GM19023 (cell line): Measurements from ENCODE around the gene TMEM63A.

Experiments
- ATAC-seq: cut with Tn5 transposase; IDR thresholded peaks from one replicate; pipeline ENCODE4 v1.9.1; 2021; ENCODE audit warnings: mild to moderate bottlenecking, moderate library complexity; ENCODE audit not compliant: unreplicated experiment

The TMEM63A gene

GRCh38 chr1:225886159-225887029 is 4.2 kb upstream of the TMEM63A start:
- ATAC-seq = no peak

GRCh38 chr1:225885336-225885735 is 3.2 kb upstream of the TMEM63A start:
- ATAC-seq = no peak

- no peak for ATAC-seq
Measured at GRCh38 chr1:225883616-225884265, 1.6 kb upstream of the TMEM63A start.

- peak; percentile 32 for ATAC-seq
Measured at GRCh38 chr1:225882694-225883615, 775 bp upstream of the TMEM63A start.

- peak; percentile 17 for ATAC-seq
Measured at GRCh38 chr1:225881081-225881958, 860 bp downstream of the TMEM63A start.

- no peak for ATAC-seq
Measured at GRCh38 chr1:225880636-225881035, 1.5 kb downstream of the TMEM63A start.

- no peak for ATAC-seq
Measured at GRCh38 chr1:225880222-225880588, 2.0 kb downstream of the TMEM63A start.

GRCh38 chr1:225879521-225880221 is 2.5 kb downstream of the TMEM63A start:
- no peak for ATAC-seq

GRCh38 chr1:225878282-225878681 is 3.9 kb downstream of the TMEM63A start:
- no peak for ATAC-seq

GRCh38 chr1:225877580-225877979 is 4.6 kb downstream of the TMEM63A start:
- no peak for ATAC-seq

GRCh38 chr1:225876900-225877510 is 5.2 kb downstream of the TMEM63A start:
- no peak for ATAC-seq

- no peak for ATAC-seq
Measured at GRCh38 chr1:225875044-225875815, 7.0 kb downstream of the TMEM63A start.

GRCh38 chr1:225874431-225874830 is 7.7 kb downstream of the TMEM63A start:
- no peak for ATAC-seq

GRCh38 chr1:225873281-225873850 is 8.8 kb downstream of the TMEM63A start:
- no peak for ATAC-seq

GRCh38 chr1:225872075-225872430 is 10.1 kb downstream of the TMEM63A start:
- no peak for ATAC-seq

- no peak for ATAC-seq
Measured at GRCh38 chr1:225871359-225872074, 10.7 kb downstream of the TMEM63A start.

GRCh38 chr1:225870911-225871310 is 11.3 kb downstream of the TMEM63A start:
- no peak for ATAC-seq
